Measurements from ENCODE around the gene SYCP2.

- TF ChIP-seq CTCF (IDR thresholded peaks at IDR 0.05) (no peak), POLR2A (IDR thresholded peaks at IDR 0.05) (no peak), POLR2AphosphoS5 (IDR thresholded peaks at IDR 0.05) (no peak), EP300 (IDR thresholded peaks at IDR 0.05) (no peak)
Observed at GRCh38 chr20:59863058-59863457, 70.4 kb downstream of the SYCP2 start.
